Ovary (tissue), 3 donors: Measurements from ENCODE around the gene HOXC11.

Experiments
- CTCF ChIP-seq, 3 donors: fragments of 450-650 bp in 2 of 3; fragments of 200-600 bp in 1 of 3; IDR thresholded peaks; one replicate each; pipeline versions ENCODE4 v1.5.1 to v1.8.0; 2016 to 2022; ENCODE audit warnings: antibody characterized with exemption in 3 of 3, mild to moderate bottlenecking in 1 of 3
- EP300 ChIP-seq: sonication (generic); formaldehyde crosslinking; IDR thresholded peaks from one replicate; pipeline ENCODE4 v1.6.1; 2017; ENCODE audit warnings: antibody characterized with exemption
- donor health status: DM: no; HTN: no; CAD: no.

- TF ChIP-seq CTCF (IDR thresholded peaks at IDR 0.05) (no peak), EP300 (no peak)
These were observed 17.7 kb upstream of the HOXC11 start for GRCh38 chr12:53955036-53955775.
